Measurements from ENCODE around the gene WDR72. TPM values are rescaled to one million over a fixed set of nuclear protein-coding genes. Genes with fewer than 3 reads are reported as not detected.

The WDR72 gene
- total and polyA plus RNA-seq, 2 of the 8 experiments (the other 6 are each of a cell fraction or from before 2014, with no cell fraction given) = 1.2 to 1.9 TPM

GRCh38 chr15:53752406-53752805 is 7.1 kb downstream of the WDR72 start:
- no peaks in the 10 kb centered on the region for H3K4me1 ChIP-seq (replicated peaks in 1 of 4; ENCODE audit: control insufficient read depth in 3 of 4, insufficient read depth in 4 of 4, low read length in 3 of 4)
- ChIA-PET POLR2A (ENCODE audit: partially characterized antibody) (no interaction called here), CTCF (ENCODE audit: partially characterized antibody) (no interaction called here)
- H3K79me1 ChIP-seq (ENCODE audit: low read depth, low read length) = no peaks in the 10 kb centered on the region
- H2BK5ac ChIP-seq (ENCODE audit: low read depth, low read length) = no peak overlapping the region
- no peaks in the 10 kb centered on the region for H4K20me1 ChIP-seq (replicated peaks in 1 of 2; ENCODE audit: control insufficient read depth in 1 of 2, insufficient read depth in 2 of 2, low read length in 2 of 2)
- H4K91ac ChIP-seq (replicated peaks; ENCODE audit: insufficient read length, low read length) = no peak overlapping the region
- H3K56ac ChIP-seq (replicated peaks; ENCODE audit: insufficient read length, low read depth, low read length) = no peak overlapping the region
- no peak for FAIRE-seq
- no peak overlapping the region for H3K23ac ChIP-seq (ENCODE audit: insufficient read length)
- no peak overlapping the region for H3K27ac ChIP-seq (ENCODE audit: low read depth, low read length)
- WGBS, 2 experiments (ENCODE audit: extremely low coverage in 1 of 2, insufficient coverage in 1 of 2, insufficient read length in 1 of 2, insufficient replicate concordance in 2 of 2, low coverage in 1 of 2, low lambda C conversion rate in 2 of 2, missing lambda C conversion rate in 1 of 2) = 94% methylated on average over 4 of the region's 4 CpGs; no CpG with 5 or more reads in 1 of the 2 experiments
- H2AK5ac ChIP-seq (ENCODE audit: low read depth, low read length) = no peak overlapping the region
- no peaks in the 10 kb centered on the region for H3K23me2 ChIP-seq (ENCODE audit: low read depth, low read length)
- no peak overlapping the region for H2BK12ac ChIP-seq (ENCODE audit: low read depth, low read length)
- no peaks in the 10 kb centered on the region for H3K9me3 ChIP-seq (ENCODE audit: insufficient read depth in 2 of 2, low read depth in 1 of 2, low read length in 1 of 2)
- no peak overlapping the region for H2BK15ac ChIP-seq (ENCODE audit: low read length)
- no peak overlapping the region for H3K4me3 ChIP-seq (ENCODE audit: extremely low read depth in 1 of 4, insufficient read depth in 2 of 4, low read depth in 3 of 4, low read length in 4 of 4)
- H4K5ac ChIP-seq (ENCODE audit: insufficient read length, low read depth, low read length) = no peak overlapping the region
- no peaks in the 10 kb centered on the region for H3K36me3 ChIP-seq (ENCODE audit: control insufficient read depth in 2 of 4, insufficient read depth in 4 of 4, low read length in 3 of 4)
- H4K8ac ChIP-seq (ENCODE audit: extremely low read depth, insufficient read depth, low read length) = no peak overlapping the region
- no peak overlapping the region for H3K4me2 ChIP-seq (ENCODE audit: insufficient read depth in 1 of 2, low read depth in 2 of 2, low read length in 2 of 2)
- no peak for DNase-seq (ENCODE audit: low read depth in 1 of 2, low spot score in 2 of 2)
- no peaks in the 10 kb centered on the region for H3K79me2 ChIP-seq (ENCODE audit: control insufficient read depth in 1 of 2, insufficient read depth in 2 of 2, low read length in 2 of 2)
- H3K9ac ChIP-seq (replicated peaks in 1 of 4; ENCODE audit: extremely low read depth in 1 of 4, low read depth in 3 of 4, low read length in 3 of 4) = no peak overlapping the region
- H2BK20ac ChIP-seq (ENCODE audit: low read length) = no peak overlapping the region
- no peak overlapping the region for H2AFZ ChIP-seq (ENCODE audit: low read length)
- no peak overlapping the region for H3K14ac ChIP-seq (ENCODE audit: insufficient read length)
- H3K18ac ChIP-seq (ENCODE audit: extremely low read depth, low read length) = no peak overlapping the region
- no peaks in the 10 kb centered on the region for H3K27me3 ChIP-seq (replicated peaks in 1 of 4; ENCODE audit: control insufficient read depth in 3 of 4, extremely low read depth in 1 of 4, insufficient read depth in 3 of 4, low read length in 3 of 4)
- H2BK120ac ChIP-seq (replicated peaks; ENCODE audit: low read depth, low read length) = no peak overlapping the region
- H3K4ac ChIP-seq (replicated peaks; ENCODE audit: insufficient read length, low read depth, low read length) = no peak overlapping the region
- TF ChIP-seq RFX5 (IDR thresholded peaks at IDR 0.05; ENCODE audit: borderline replicate concordance, low read depth, low read length) (no peak), HDAC2 (IDR thresholded peaks at IDR 0.05; ENCODE audit: borderline replicate concordance in 1 of 2, low read depth in 2 of 2, low read length in 2 of 2) (no peak), SP4 (IDR thresholded peaks at IDR 0.05; ENCODE audit: low read length) (no peak), KDM4A (IDR thresholded peaks at IDR 0.05; ENCODE audit: low read depth, low read length, severe bottlenecking) (no peak), SIN3A (conservative IDR thresholded peaks at IDR 0.05 in 1 of 2, IDR thresholded peaks at IDR 0.05 in 1 of 2; ENCODE audit: low read depth in 1 of 2, low read length in 2 of 2) (no peak), SAP30 (IDR thresholded peaks at IDR 0.05; ENCODE audit: insufficient read depth, insufficient replicate concordance, low read length) (no peak), EZH2 (IDR thresholded peaks at IDR 0.05; ENCODE audit: low read depth, low read length, severe bottlenecking) (no peak), YY1 (IDR thresholded peaks at IDR 0.05; ENCODE audit: low read depth, low read length) (no peak), ZNF274 (IDR thresholded peaks at IDR 0.05; ENCODE audit: borderline replicate concordance, extremely low read depth, low read length) (no peak), RAD21 (IDR thresholded peaks at IDR 0.05 in 1 of 2, conservative IDR thresholded peaks at IDR 0.05 in 1 of 2; ENCODE audit: low read depth in 2 of 2, low read length in 2 of 2) (no peak), EP300 (IDR thresholded peaks at IDR 0.05; ENCODE audit: borderline replicate concordance in 1 of 2, low read depth in 2 of 2, low read length in 2 of 2) (no peak), CHD1 (IDR thresholded peaks at IDR 0.05; ENCODE audit: low read depth, low read length) (no peak), SP2 (IDR thresholded peaks at IDR 0.05; ENCODE audit: low read length) (no peak)
